KMS-11 (cell line): ENCODE measurements around the gene HMGN2.

Experiments
- H2AFZ ChIP-seq: fragments of 200-600 bp; sonication (generic); 2 replicates; pipeline ENCODE4 v1.6.1; 2016; ENCODE audit warnings: antibody characterized with exemption, mixed run types, low read depth
- H3K27ac ChIP-seq: fragments of 200-600 bp; sonication (generic); 2 replicates; pipeline ENCODE4 v1.6.1; 2016; ENCODE audit warnings: mild to moderate bottlenecking, mixed run types
- H3K27me3 ChIP-seq: fragments of 200-600 bp; sonication (generic); 2 replicates; pipeline ENCODE4 v1.6.1; 2017; ENCODE audit warnings: mild to moderate bottlenecking, low read depth, mixed run types, moderate library complexity; ENCODE audit not compliant: insufficient read depth
- H3K36me3 ChIP-seq: fragments of 200-600 bp; sonication (generic); 2 replicates; pipeline ENCODE4 v1.6.1; 2017; ENCODE audit warnings: mild to moderate bottlenecking, mixed run types; ENCODE audit not compliant: insufficient read depth
- H3K4me1 ChIP-seq: fragments of 200-600 bp; sonication (generic); 2 replicates; pipeline ENCODE4 v1.6.1; 2016; ENCODE audit warnings: mild to moderate bottlenecking, low read depth, mixed run types; ENCODE audit not compliant: poor library complexity, severe bottlenecking
- H3K4me2 ChIP-seq: fragments of 200-600 bp; sonication (generic); 2 replicates; pipeline ENCODE4 v1.7.0; 2016; ENCODE audit warnings: mild to moderate bottlenecking, mixed run types
- H3K4me3 ChIP-seq: fragments of 200-600 bp; sonication (generic); IDR thresholded peaks from 2 replicates; pipeline ENCODE4 v1.6.1; 2017; ENCODE audit warnings: low read depth, low read length, mixed read lengths; ENCODE audit not compliant: insufficient read depth
- H3K79me2 ChIP-seq: fragments of 200-600 bp; sonication (generic); 2 replicates; pipeline ENCODE4 v1.6.1; 2016; ENCODE audit warnings: low read depth, mixed run types; ENCODE audit not compliant: insufficient read depth
- H3K9ac ChIP-seq: fragments of 200-600 bp; sonication (generic); 2 replicates; pipeline ENCODE4 v1.6.1; 2016; ENCODE audit warnings: mild to moderate bottlenecking, mixed run types
- H4K20me1 ChIP-seq: fragments of 200-600 bp; sonication (generic); 2 replicates; pipeline ENCODE4 v1.6.1; 2016; ENCODE audit warnings: mild to moderate bottlenecking, mixed run types; ENCODE audit not compliant: insufficient read depth
- CTCF ChIP-seq: fragments of 200-600 bp; sonication (generic); conservative IDR thresholded peaks from 2 replicates; pipeline ENCODE4 v1.6.1; 2017; ENCODE audit warnings: low read depth, mild to moderate bottlenecking, antibody characterized with exemption, low read length, moderate library complexity, mixed read lengths

The HMGN2 gene

DNA sequence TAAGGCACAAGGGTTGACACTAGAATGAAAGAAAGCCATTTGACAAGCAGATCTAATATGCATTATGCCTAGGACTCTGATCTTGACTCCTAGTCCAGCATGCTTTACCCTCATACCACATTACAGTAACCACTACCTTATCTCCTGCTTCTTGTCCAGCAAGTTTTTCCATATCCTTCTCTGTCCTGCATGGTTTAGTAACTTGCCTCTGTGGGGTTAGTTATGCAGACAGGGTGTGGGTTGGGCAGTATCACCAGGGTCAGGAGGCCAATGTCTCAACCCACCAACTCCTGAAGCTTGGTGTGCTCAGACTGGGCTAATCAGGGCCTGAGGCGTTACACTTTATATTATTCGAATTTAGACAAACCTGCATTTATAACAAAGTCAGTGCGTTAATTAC lies 21.3 kb upstream of the HMGN2 start:
- Histone ChIP-seq H3K4me1 (no peaks in the 10 kb centered on the region), H2AFZ (no peak overlapping the region), H3K27ac (no peak overlapping the region), H3K9ac (no peak overlapping the region), H4K20me1 (no peaks in the 10 kb centered on the region), H3K4me2 (no peak overlapping the region), H3K79me2 (no peaks in the 10 kb centered on the region), H3K36me3 (no peaks in the 10 kb centered on the region), H3K27me3 (no peaks in the 10 kb centered on the region), H3K4me3 (no peak overlapping the region)
- TF ChIP-seq CTCF = no peak

- no peaks in the 10 kb centered on the region for H3K36me3 ChIP-seq
These were observed 19.6 kb upstream of the HMGN2 start for GRCh38 chr1:26452459-26453183.

GRCh38 chr1:26459148-26459547 lies 13.1 kb upstream of the HMGN2 start:
- Histone ChIP-seq H3K4me2 (no peak overlapping the region), H3K4me3 (no peak overlapping the region), H3K27me3 (no peaks in the 10 kb centered on the region), H3K79me2 (no peaks in the 10 kb centered on the region), H2AFZ (no peak overlapping the region), H3K36me3 (no peaks in the 10 kb centered on the region), H3K4me1 (no peaks in the 10 kb centered on the region), H3K9ac (no peak overlapping the region), H3K27ac (no peak overlapping the region), H4K20me1 (no peaks in the 10 kb centered on the region)
- no peak for TF ChIP-seq CTCF

More at GRCh38 chr1:26452459-26453183, 19.6 kb upstream of the HMGN2 start:
- H3K4me1 ChIP-seq = no peaks in the 10 kb centered on the region
- H3K27me3 ChIP-seq = no peaks in the 10 kb centered on the region
- H3K4me2 ChIP-seq = no peak overlapping the region
- TF ChIP-seq CTCF = no peak
- H3K9ac ChIP-seq = no peak overlapping the region
- H3K27ac ChIP-seq = no peak overlapping the region
- H3K4me3 ChIP-seq = no peak overlapping the region
- no peaks in the 10 kb centered on the region for H4K20me1 ChIP-seq
- H2AFZ ChIP-seq = no peak overlapping the region
- H3K79me2 ChIP-seq = no peaks in the 10 kb centered on the region

GRCh38 chr1:26459573-26460031 lies 12.6 kb upstream of the HMGN2 start:
- no peak overlapping the region for H2AFZ ChIP-seq
- no peak overlapping the region for H3K27ac ChIP-seq
- H4K20me1 ChIP-seq = no peaks in the 10 kb centered on the region
- H3K79me2 ChIP-seq = no peaks in the 10 kb centered on the region
- H3K27me3 ChIP-seq = no peaks in the 10 kb centered on the region
- no peak overlapping the region for H3K9ac ChIP-seq
- H3K4me1 ChIP-seq = no peaks in the 10 kb centered on the region
- H3K36me3 ChIP-seq = no peaks in the 10 kb centered on the region
- H3K4me3 ChIP-seq = no peak overlapping the region
- TF ChIP-seq CTCF = no peak
- H3K4me2 ChIP-seq = no peak overlapping the region
